H1 (cell line): Measurements from ENCODE around the gene MBNL1. TPM values are rescaled to one million over a fixed set of nuclear protein-coding genes. Genes with fewer than 3 reads are reported as not detected.

Experiments used
- CTCF ChIA-PET: fragments of 300-600 bp; sonication (Branson Sonifier 250); formaldehyde crosslinking; loops from one replicate; lab custom pipeline; 2021; ENCODE audit not compliant: partially characterized antibody; lab: Charles Lee
- POLR2A ChIA-PET: fragments of 300-600 bp; sonication (Branson Sonifier 250); formaldehyde crosslinking; loops from one replicate; lab custom pipeline; 2021; ENCODE audit warnings: inconsistent platforms; ENCODE audit not compliant: partially characterized antibody; lab: Charles Lee
- DNase-seq, 2 experiments: peaks; one replicate each; pipeline versions ENCODE4 v3.0.0 to v3.0.0-alpha.2; 2010 to 2022; ENCODE audit warnings: low spot score in 2 of 2, low read depth in 1 of 2, mixed read lengths in 1 of 2
- FAIRE-seq: peaks from 2 replicates; lab custom pipeline; 2011; peaks lifted over from hg19 to GRCh38; lab: Jason Lieb, UNC
- H2AFZ ChIP-seq: 2 replicates; pipeline ENCODE4 v1.8.1; 2012; ENCODE audit warnings: low read length, inconsistent platforms
- H2AK5ac ChIP-seq: 2 replicates; pipeline ENCODE4 v1.6.1; 2013; ENCODE audit warnings: low read depth, low read length
- H2BK120ac ChIP-seq: replicated peaks from 2 replicates; pipeline ENCODE3; 2013; ENCODE audit warnings: low read depth, low read length, inconsistent platforms
- H2BK12ac ChIP-seq: 2 replicates; pipeline ENCODE4 v1.6.1; 2013; ENCODE audit warnings: low read depth, low read length
- H2BK15ac ChIP-seq: 2 replicates; pipeline ENCODE4 v1.6.1; 2013; ENCODE audit warnings: low read length
- H2BK20ac ChIP-seq: 2 replicates; pipeline ENCODE4 v1.6.1; 2013; ENCODE audit warnings: low read length
- H2BK5ac ChIP-seq: 2 replicates; pipeline ENCODE4 v1.6.1; 2013; ENCODE audit warnings: low read depth, low read length
- H3K14ac ChIP-seq: 2 replicates; pipeline ENCODE4 v1.6.1; 2013; ENCODE audit warnings: inconsistent platforms; ENCODE audit not compliant: insufficient read length
- H3K18ac ChIP-seq: 2 replicates; pipeline ENCODE4 v1.6.1; 2013; ENCODE audit warnings: low read length; ENCODE audit errors: extremely low read depth
- H3K23ac ChIP-seq: 2 replicates; pipeline ENCODE4 v1.6.1; 2013; ENCODE audit warnings: inconsistent platforms; ENCODE audit not compliant: insufficient read length
- H3K23me2 ChIP-seq: 2 replicates; pipeline ENCODE4 v1.6.1; 2013; ENCODE audit warnings: low read depth, low read length
- H3K27ac ChIP-seq: 2 replicates; pipeline ENCODE4 v1.6.1; 2011; ENCODE audit warnings: low read depth, low read length, inconsistent platforms
- H3K27me3 ChIP-seq, 4 experiments: replicated peaks in 1 of 4; 1 replicate in 1 of 4; 2 replicates in 3 of 4; pipeline versions ENCODE4 v1.6.1 to v1.8.1; 2011 to 2013; ENCODE audit warnings: low read length in 3 of 4, mild to moderate bottlenecking in 3 of 4, inconsistent platforms in 2 of 4, mixed read lengths in 2 of 4, moderate library complexity in 1 of 4; ENCODE audit not compliant: control insufficient read depth in 3 of 4, insufficient read depth in 3 of 4; ENCODE audit errors: extremely low read depth in 1 of 4
- H3K36me3 ChIP-seq, 4 experiments: 2 replicates each; pipeline versions ENCODE4 v1.6.1 to v1.8.1; 2011 to 2013; ENCODE audit warnings: mild to moderate bottlenecking in 4 of 4, low read length in 3 of 4, moderate library complexity in 2 of 4, control low read depth in 1 of 4, inconsistent platforms in 1 of 4; ENCODE audit not compliant: insufficient read depth in 4 of 4, control insufficient read depth in 2 of 4
- H3K4ac ChIP-seq: replicated peaks from 2 replicates; pipeline ENCODE3; 2013; ENCODE audit warnings: low read length, low read depth, mixed read lengths, inconsistent platforms; ENCODE audit not compliant: insufficient read length
- H3K4me1 ChIP-seq, 4 experiments: replicated peaks in 1 of 4; 1 replicate in 1 of 4; 2 replicates in 3 of 4; pipeline versions ENCODE4 v1.6.1 to v1.8.1; 2011 to 2013; ENCODE audit warnings: low read length in 3 of 4, inconsistent platforms in 2 of 4, mixed read lengths in 1 of 4; ENCODE audit not compliant: insufficient read depth in 4 of 4, control insufficient read depth in 3 of 4
- H3K4me2 ChIP-seq, 2 experiments: 2 replicates each; pipeline versions ENCODE4 v1.6.1 to v1.8.1; 2011 to 2013; ENCODE audit warnings: low read depth in 2 of 2, low read length in 2 of 2, control low read depth in 1 of 2, inconsistent platforms in 1 of 2, mild to moderate bottlenecking in 1 of 2; ENCODE audit not compliant: insufficient read depth in 1 of 2
- H3K4me3 ChIP-seq, 4 experiments: fragments of 200-600, 300-600 bp in 1 of 4; sonication (generic), shearing (Covaris generic), sonication (Bioruptor Twin) in 1 of 4; 2 replicates each; pipeline versions ENCODE4 v1.5.1 to v1.8.1; 2011 to 2016; ENCODE audit warnings: low read length in 4 of 4, low read depth in 3 of 4, control low read depth in 2 of 4, inconsistent platforms in 2 of 4, mild to moderate bottlenecking in 2 of 4, mixed read lengths in 1 of 4, moderate library complexity in 1 of 4; ENCODE audit not compliant: insufficient read depth in 2 of 4; ENCODE audit errors: extremely low read depth in 1 of 4
- H3K56ac ChIP-seq: replicated peaks from 2 replicates; pipeline ENCODE3; 2013; ENCODE audit warnings: low read depth, mild to moderate bottlenecking, mixed read lengths, low read length, inconsistent platforms; ENCODE audit not compliant: insufficient read length
- H3K79me1 ChIP-seq: 2 replicates; pipeline ENCODE4 v1.6.1; 2013; ENCODE audit warnings: low read depth, low read length, control low read depth
- H3K79me2 ChIP-seq, 2 experiments: 2 replicates each; pipeline versions ENCODE4 v1.6.1 to v1.8.1; 2012 to 2013; ENCODE audit warnings: low read length in 2 of 2, mild to moderate bottlenecking in 2 of 2, inconsistent platforms in 1 of 2; ENCODE audit not compliant: insufficient read depth in 2 of 2, control insufficient read depth in 1 of 2
- H3K9ac ChIP-seq, 4 experiments: replicated peaks in 1 of 4; 1 replicate in 1 of 4; 2 replicates in 3 of 4; pipeline versions ENCODE4 v1.6.1 to v1.8.1; 2011 to 2013; ENCODE audit warnings: low read depth in 3 of 4, low read length in 3 of 4, control low read depth in 2 of 4, mild to moderate bottlenecking in 2 of 4, moderate library complexity in 2 of 4, inconsistent platforms in 1 of 4; ENCODE audit errors: extremely low read depth in 1 of 4
- H3K9me3 ChIP-seq, 2 experiments: 2 replicates each; pipeline versions ENCODE4 v1.6.1 to v1.8.1; 2012 to 2013; ENCODE audit warnings: mild to moderate bottlenecking in 2 of 2, moderate library complexity in 2 of 2, control low read depth in 1 of 2, inconsistent platforms in 1 of 2, low read depth in 1 of 2, low read length in 1 of 2, mixed read lengths in 1 of 2; ENCODE audit not compliant: insufficient read depth in 2 of 2
- H4K20me1 ChIP-seq, 2 experiments: replicated peaks in 1 of 2; 2 replicates each; pipeline versions ENCODE3 to v1.8.1; 2011 to 2013; ENCODE audit warnings: inconsistent platforms in 2 of 2, low read length in 2 of 2, mild to moderate bottlenecking in 1 of 2; ENCODE audit not compliant: insufficient read depth in 2 of 2, control insufficient read depth in 1 of 2
- H4K5ac ChIP-seq: 2 replicates; pipeline ENCODE4 v1.6.1; 2013; ENCODE audit warnings: low read length, low read depth, mixed read lengths, inconsistent platforms; ENCODE audit not compliant: insufficient read length
- H4K8ac ChIP-seq: 2 replicates; pipeline ENCODE4 v1.8.0; 2013; ENCODE audit warnings: mild to moderate bottlenecking, moderate library complexity, low read length, inconsistent platforms; ENCODE audit not compliant: insufficient read depth; ENCODE audit errors: extremely low read depth
- H4K91ac ChIP-seq: replicated peaks from 2 replicates; pipeline ENCODE3; 2013; ENCODE audit warnings: low read length, mixed read lengths, inconsistent platforms; ENCODE audit not compliant: insufficient read length
- CEBPB ChIP-seq: IDR thresholded peaks from 2 replicates; pipeline ENCODE4 v1.6.1; 2012; ENCODE audit warnings: low read depth, low read length
- CTBP2 ChIP-seq: IDR thresholded peaks from 2 replicates; pipeline ENCODE4 v1.7.0; 2011; ENCODE audit warnings: borderline replicate concordance, mild to moderate bottlenecking, moderate library complexity, mixed read lengths, low read length; ENCODE audit not compliant: insufficient read depth, insufficient read length
- EGR1 ChIP-seq: IDR thresholded peaks from 2 replicates; pipeline ENCODE4 v1.6.1; 2011; ENCODE audit warnings: low read depth, low read length, borderline replicate concordance
- EP300 ChIP-seq, 2 experiments: IDR thresholded peaks; 1 replicate in 1 of 2; 2 replicates in 1 of 2; pipeline ENCODE4 v1.6.1; 2011 to 2012; ENCODE audit warnings: low read depth in 2 of 2, low read length in 2 of 2, mild to moderate bottlenecking in 2 of 2, borderline replicate concordance in 1 of 2, inconsistent platforms in 1 of 2, moderate library complexity in 1 of 2
- KDM1A ChIP-seq: fragments of 200-600, 300-600 bp; sonication (generic); IDR thresholded peaks from 2 replicates; pipeline ENCODE4 v1.7.1; 2016; ENCODE audit warnings: mild to moderate bottlenecking, low read length, borderline replicate concordance
- KDM5A ChIP-seq: fragments of 200-600 bp; IDR thresholded peaks from 2 replicates; pipeline ENCODE4 v1.7.1; 2012; ENCODE audit warnings: mild to moderate bottlenecking, low read length, inconsistent platforms, mixed read lengths
- MAX ChIP-seq: IDR thresholded peaks from 2 replicates; pipeline ENCODE4 v1.6.1; 2012; ENCODE audit warnings: inconsistent platforms
- POLR2AphosphoS5 ChIP-seq: IDR thresholded peaks from 2 replicates; pipeline ENCODE4 v1.6.1; 2011; ENCODE audit warnings: low read depth, low read length
- RNF2 ChIP-seq: fragments of 200-900, 300-1000 bp; sonication (generic); IDR thresholded peaks from 2 replicates; pipeline ENCODE4 v1.7.1; 2016; ENCODE audit warnings: borderline replicate concordance, low read depth, mild to moderate bottlenecking, antibody characterized with exemption, low read length; ENCODE audit not compliant: poor library complexity, severe bottlenecking; ENCODE audit errors: missing control alignments
- RXRA ChIP-seq: IDR thresholded peaks from 2 replicates; pipeline ENCODE4 v1.6.1; 2011; ENCODE audit warnings: low read depth, mild to moderate bottlenecking, low read length, moderate library complexity; ENCODE audit not compliant: insufficient read depth
- SIN3A ChIP-seq, 2 experiments: IDR thresholded peaks in 1 of 2; conservative IDR thresholded peaks in 1 of 2; 2 replicates each; pipeline ENCODE4 v1.6.1; 2011 to 2012; ENCODE audit warnings: low read length in 2 of 2, improper control_type of control experiment in 1 of 2, low read depth in 1 of 2, mild to moderate bottlenecking in 1 of 2
- SIX5 ChIP-seq: IDR thresholded peaks from 2 replicates; pipeline ENCODE4 v1.6.1; 2011; ENCODE audit warnings: mild to moderate bottlenecking, low read depth, low read length
- SUZ12 ChIP-seq: fragments of 200-600 bp; sonication (generic); IDR thresholded peaks from 2 replicates; pipeline ENCODE4 v1.6.1; 2012; ENCODE audit warnings: mild to moderate bottlenecking, inconsistent platforms, low read length, moderate library complexity, mixed read lengths
- ZNF274 ChIP-seq: IDR thresholded peaks from 2 replicates; pipeline ENCODE4 v1.7.0; 2012; ENCODE audit warnings: low read length, borderline replicate concordance; ENCODE audit errors: extremely low read depth
- WGBS, 2 experiments: shearing (Covaris generic) in 1 of 2; methylation state at CpG; one replicate each; pipeline versions ENCODE4 v1.1.6 to v1.1.7; 2013 to 2015; ENCODE audit warnings: low lambda C conversion rate in 2 of 2, mixed read lengths in 2 of 2, inconsistent platforms in 1 of 2, low coverage in 1 of 2, missing lambda C conversion rate in 1 of 2; ENCODE audit not compliant: insufficient replicate concordance in 2 of 2, insufficient coverage in 1 of 2, insufficient read length in 1 of 2; ENCODE audit errors: extremely low coverage in 1 of 2, missing lambda C conversion rate in 1 of 2; 5-methylcytosine and 5-hydroxymethylcytosine counted together
- polyA plus RNA-seq, 7 experiments: library from polyadenylated mRNA; depleted of rRNA in 3 of 7; stranded (reverse) in 5 of 7; unstranded in 2 of 7; fragments of >200 nt in 5 of 7; fragments of 200-250 nt in 2 of 7; gene quantifications; 1 replicate in 5 of 7; 2 replicates in 1 of 7; 4 replicates in 1 of 7; pipeline versions ENCODE4 v1.2.1 to v1.2.3, GENCODE V29; 2011 to 2013; ENCODE audit warnings: missing spikeins in 2 of 7, mixed read lengths in 2 of 7
- total RNA-seq: library from RNA; stranded (reverse); fragmentation: NEBNext Ultra II Directional; extraction: Animal tissue kit (Norgen Biotek cat#: 25700); gene quantifications from 2 replicates; pipeline ENCODE4 v1.2.1, GENCODE V29; 2021

Gene MBNL1
- total and polyA plus RNA-seq, 2 of the 8 experiments (the other 6 are each of a cell fraction or from before 2014, with no cell fraction given) = 5.0 to 16.4 TPM

GRCh38 chr3:152291238-152291637 lies 22.5 kb downstream of the MBNL1 start:
- no peaks in the 10 kb centered on the region for H3K4me1 ChIP-seq
- H2BK120ac ChIP-seq = no peak overlapping the region
- H3K4me2 ChIP-seq = no peak overlapping the region
- no peaks in the 10 kb centered on the region for H3K27me3 ChIP-seq
- H3K79me2 ChIP-seq = peaks cover 0 to 83% of the 10 kb centered on the region in 2 experiments; a peak in 2 of 4 replicates
- no peak overlapping the region for H3K56ac ChIP-seq
- no peaks in the 10 kb centered on the region for H4K20me1 ChIP-seq
- no peak overlapping the region for H4K8ac ChIP-seq
- H2BK12ac ChIP-seq = no peak overlapping the region
- no peak overlapping the region for H2BK20ac ChIP-seq
- no peak overlapping the region for H2BK15ac ChIP-seq
- no peak overlapping the region for H2BK5ac ChIP-seq
- no peak overlapping the region for H2AK5ac ChIP-seq
- DNase-seq = no peak
- POLR2A ChIA-PET = no interaction called here
- H4K91ac ChIP-seq = no peak overlapping the region
- no peak overlapping the region for H3K14ac ChIP-seq
- no peak for FAIRE-seq
- no peak overlapping the region for H3K9ac ChIP-seq
- no peak overlapping the region for H2AFZ ChIP-seq
- WGBS, 2 experiments = 90% methylated on average over 5 of the region's 5 CpGs; no CpG with 5 or more reads in 1 of the 2 experiments
- CTCF ChIA-PET = no interaction called here
- H4K5ac ChIP-seq = no peak overlapping the region
- H3K4ac ChIP-seq = no peak overlapping the region
- no peaks in the 10 kb centered on the region for H3K23me2 ChIP-seq
- H3K4me3 ChIP-seq = no peak overlapping the region
- H3K23ac ChIP-seq = no peak overlapping the region
- no peaks in the 10 kb centered on the region for H3K9me3 ChIP-seq
- H3K18ac ChIP-seq = no peak overlapping the region
- H3K27ac ChIP-seq = no peak overlapping the region
- peaks cover 3% of the 10 kb centered on the region; the same call in 1 of the 2 replicates for H3K79me1 ChIP-seq
- H3K36me3 ChIP-seq = no peaks in the 10 kb centered on the region
- TF ChIP-seq POLR2AphosphoS5 (no peak), SIX5 (no peak), KDM1A (no peak), SUZ12 (no peak), CEBPB (no peak), ZNF274 (no peak), RNF2 (no peak), CTBP2 (no peak), EP300 (IDR thresholded peaks at IDR 0.05; ENCODE audit: borderline replicate concordance in 1 of 2, low read depth in 2 of 2, low read length in 2 of 2) (no peak), KDM5A (no peak), RXRA (no peak), SIN3A (conservative IDR thresholded peaks at IDR 0.05 in 1 of 2, IDR thresholded peaks at IDR 0.05 in 1 of 2; ENCODE audit: low read depth in 1 of 2, low read length in 2 of 2) (no peak), EGR1 (no peak), MAX (no peak)
